Stomach (tissue), 9 donors: Measurements from ENCODE around the gene SYCN. TPM values are rescaled to one million over a fixed set of nuclear protein-coding genes. Genes with fewer than 3 reads are reported as not detected.

Experiments used
- DNase-seq, 2 donors: peaks; one replicate each; pipeline versions ENCODE4 v3.0.0 to v3.0.0-alpha.2; 2013 to 2019
- H3K27ac ChIP-seq, 5 donors: fragments of 200-600 bp in 4 of 5; sonication (generic) in 4 of 5; one replicate each; pipeline ENCODE4 v1.5.1; 2013 to 2019; ENCODE audit warnings: mild to moderate bottlenecking in 1 of 5, moderate library complexity in 1 of 5
- H3K27me3 ChIP-seq, 3 donors: fragments of 200-600 bp; sonication (generic); one replicate each; pipeline ENCODE4 v1.5.1; 2017 to 2019; ENCODE audit warnings: mixed run types in 1 of 3
- H3K36me3 ChIP-seq, 4 donors: fragments of 200-600 bp; sonication (generic); 1 replicate in 3 of 4; 2 replicates in 1 of 4; pipeline ENCODE4 v1.5.1; 2016 to 2019
- H3K4me1 ChIP-seq, 4 donors: fragments of 200-600 bp; sonication (generic); one replicate each; pipeline ENCODE4 v1.5.1; 2016 to 2019
- H3K4me3 ChIP-seq, 4 donors: fragments of 200-600 bp; sonication (generic) in 3 of 4; one replicate each; pipeline ENCODE4 v1.5.1; 2016 to 2019; ENCODE audit warnings: mild to moderate bottlenecking in 1 of 4
- H3K9me3 ChIP-seq, 4 donors: fragments of 200-600 bp; sonication (generic); one replicate each; pipeline ENCODE4 v1.5.1; 2016 to 2019
- CTCF ChIP-seq, 7 experiments: fragments of 450-650 bp in 4 of 7; fragments of 200-600 bp in 3 of 7; sonication (generic) in 3 of 7; IDR thresholded peaks; one replicate each; pipeline ENCODE4 v1.5.1; 2016 to 2019; ENCODE audit warnings: antibody characterized with exemption in 7 of 7, control low read depth in 2 of 7, mild to moderate bottlenecking in 1 of 7
- EP300 ChIP-seq: sonication (generic); formaldehyde crosslinking; IDR thresholded peaks from one replicate; pipeline ENCODE4 v1.6.1; 2017; ENCODE audit warnings: antibody characterized with exemption
- POLR2A ChIP-seq, 4 donors: fragments of 450-650 bp; IDR thresholded peaks; one replicate each; pipeline ENCODE4 v1.6.1; 2016; ENCODE audit warnings: antibody characterized with exemption in 4 of 4, control low read depth in 2 of 4, mild to moderate bottlenecking in 1 of 4, moderate library complexity in 1 of 4
- POLR2AphosphoS5 ChIP-seq, 3 donors: sonication (generic); formaldehyde crosslinking; IDR thresholded peaks; one replicate each; pipeline ENCODE4 v1.6.1; 2016; ENCODE audit warnings: antibody characterized with exemption in 3 of 3
- WGBS, 5 donors: extraction: QIAGEN DNeasy Blood & Tissue Kit in 3 of 5; methylation state at CpG; one replicate each; pipeline versions ENCODE4 v1.1.5 to v1.1.7; 2013 to 2018; 5-methylcytosine and 5-hydroxymethylcytosine counted together
- intact Hi-C: fragments of 100-400 bp; cut with DNase I; formaldehyde crosslinking; loops from one replicate; pipeline ENCODE4 v1.15.1; 2023; ENCODE audit warnings: low total_unique reads
- polyA plus RNA-seq, 3 donors: library from polyadenylated mRNA; stranded (reverse); fragments of 200-250 nt; gene quantifications; one replicate each; pipeline ENCODE4 v1.2.3, GENCODE V29; 2013
- total RNA-seq, 5 donors: library from RNA; depleted of rRNA; stranded (reverse); fragments of >200 nt; gene quantifications; one replicate each; pipeline versions ENCODE4 v1.1.0 to v1.2.3, GENCODE V29; 2014 to 2016
- donor health status: healthy with polysubstance abuse.
- donor health status: Bipolar disorder and iron deficiency.
- donor health status: healthy.

Gene SYCN
- total and polyA plus RNA-seq, 8 donors = 0.65 to 1.9 TPM; not detected in 6

DNA sequence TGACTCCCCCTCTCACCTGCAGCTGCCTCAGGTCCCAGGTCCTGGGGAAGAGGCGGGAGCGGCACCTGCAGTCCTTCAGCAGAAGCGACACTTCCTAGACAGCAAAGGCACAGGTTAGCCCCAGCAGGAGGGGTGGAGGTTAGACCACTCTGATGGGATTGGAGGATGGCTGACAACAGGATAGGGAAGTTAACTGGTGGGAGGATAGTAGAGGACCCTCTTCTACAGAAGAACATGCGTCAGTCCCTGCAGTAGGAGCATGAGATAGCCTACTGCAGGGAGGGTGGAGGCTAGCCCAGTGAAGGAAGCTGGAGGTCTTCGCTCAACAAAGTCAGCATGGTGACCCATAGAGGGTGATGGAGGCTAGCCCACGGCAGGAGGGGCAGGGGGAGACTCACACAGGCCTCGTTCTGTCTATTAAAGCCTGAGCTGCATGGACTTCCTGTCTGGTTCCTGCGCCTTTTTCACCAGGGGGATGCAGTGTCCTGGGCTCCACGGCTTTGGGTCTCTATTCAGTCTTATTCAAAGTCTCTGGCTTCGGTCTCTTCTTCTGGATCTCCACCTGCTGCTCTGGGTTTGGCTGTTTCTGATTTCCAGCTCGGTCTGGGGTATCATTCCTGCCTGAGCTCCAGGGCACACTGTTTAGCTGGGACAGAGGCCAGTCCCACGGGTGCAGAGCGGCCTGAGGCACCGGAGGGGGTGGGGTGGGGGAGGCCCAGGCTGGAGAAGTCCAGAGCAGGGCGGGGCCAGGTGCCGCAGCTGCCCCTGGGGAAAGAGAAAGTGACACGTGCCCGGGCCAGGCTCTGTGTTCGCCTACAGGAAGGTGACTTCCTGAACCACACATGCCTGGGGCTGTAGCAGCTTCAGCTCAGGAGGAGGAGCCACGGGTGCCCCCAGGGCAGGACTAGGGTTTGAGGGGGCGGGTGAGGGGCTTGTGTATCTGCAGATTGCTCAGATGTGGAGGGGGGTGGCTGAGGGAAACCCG, 33.4 kb upstream of the SYCN start:
- no peaks in the 10 kb centered on the region for H3K36me3 ChIP-seq
- H3K4me3 ChIP-seq = peak overlapping the region in 1 of 4 donors; percentile 16
- no peaks in the 10 kb centered on the region for H3K9me3 ChIP-seq
- WGBS, 5 donors = 32 to 36% (median 33%) methylated on average over 21 to 22 of the region's 22 CpGs
- H3K27me3 ChIP-seq = peaks cover 0 to 35% (median 0%) of the 10 kb centered on the region in 3 donors
- peak; percentile 92 to 93 for DNase-seq
- TF ChIP-seq POLR2AphosphoS5 (IDR thresholded peaks at IDR 0.05) = peak in 2 of 3 donors; percentile 58 to 66
- no peak for TF ChIP-seq EP300
- intact Hi-C loops = no loop called here
- peaks cover 7 to 11% (median 9%) of the 10 kb centered on the region in 4 donors for H3K4me1 ChIP-seq
- H3K27ac ChIP-seq = peak overlapping the region; percentile 15 to 72 (median 59)

DNA sequence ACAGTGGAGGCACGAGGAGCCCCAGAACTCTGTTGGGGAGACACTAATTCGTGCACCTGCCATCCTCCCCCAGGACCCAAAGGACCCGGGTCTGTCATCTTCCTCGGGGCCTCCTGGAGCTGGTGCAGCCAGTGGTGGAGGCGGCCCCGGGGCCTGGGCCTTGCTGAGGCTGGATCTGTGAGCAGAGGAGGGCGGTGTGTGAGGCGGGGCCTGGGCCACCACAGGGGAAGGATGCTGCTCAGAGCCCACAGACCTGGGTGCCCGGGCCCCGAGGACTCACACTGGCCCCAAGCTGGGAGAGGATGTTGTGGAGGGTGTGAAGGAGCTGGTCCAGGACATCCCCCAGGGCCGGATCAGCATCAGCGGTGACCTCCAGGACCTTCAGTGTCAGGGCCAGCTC, 32.5 kb upstream of the SYCN start:
- H3K9me3 ChIP-seq = no peaks in the 10 kb centered on the region
- no peaks in the 10 kb centered on the region for H3K36me3 ChIP-seq
- no peak for TF ChIP-seq CTCF (IDR thresholded peaks at IDR 0.05)
- no peak for TF ChIP-seq POLR2AphosphoS5 (IDR thresholded peaks at IDR 0.05)
- TF ChIP-seq POLR2A (IDR thresholded peaks at IDR 0.05) = no peak
- TF ChIP-seq EP300 = no peak
- peaks cover 0 to 35% (median 0%) of the 10 kb centered on the region in 3 donors for H3K27me3 ChIP-seq
- intact Hi-C loops = no loop called here
- 60 to 85% (median 78%) methylated on average over 7 to 12 of the region's 12 CpGs for whole genome bisulfite sequencing, 5 donors
- H3K27ac ChIP-seq = no peak overlapping the region
- H3K4me3 ChIP-seq = no peak overlapping the region
- DNase-seq = peak; percentile 8 to 37
- peaks cover 7 to 11% (median 9%) of the 10 kb centered on the region in 4 donors for H3K4me1 ChIP-seq

DNA sequence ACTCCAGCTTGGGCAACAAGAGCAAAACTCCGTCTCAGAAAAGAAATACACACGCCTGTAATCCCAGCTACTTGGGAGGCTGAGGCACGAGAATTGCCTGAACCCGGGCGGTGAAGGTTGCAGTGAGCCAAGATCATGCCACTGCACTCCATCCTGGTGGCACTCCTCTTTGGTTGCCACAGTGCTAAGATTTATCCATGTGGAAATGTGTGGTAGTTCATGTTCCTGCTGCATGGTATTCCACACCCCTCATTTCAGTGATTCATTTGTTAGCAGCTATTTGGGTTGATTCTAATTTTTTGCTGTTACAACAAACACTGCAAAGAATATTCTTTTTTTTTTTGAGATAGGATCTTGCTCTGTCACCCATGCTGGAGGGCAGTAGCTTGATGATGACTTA, 28.6 kb upstream of the SYCN start:
- no peak for DNase-seq
- 81 to 95% (median 91%) methylated on average over 5 of the region's 5 CpGs for WGBS, 5 donors
- H3K36me3 ChIP-seq = no peaks in the 10 kb centered on the region
- H3K27ac ChIP-seq = no peak overlapping the region
- peaks cover 0 to 26% (median 0%) of the 10 kb centered on the region in 3 donors for H3K27me3 ChIP-seq
- TF ChIP-seq EP300 = no peak
- no peak for TF ChIP-seq POLR2AphosphoS5 (IDR thresholded peaks at IDR 0.05)
- no peak for TF ChIP-seq CTCF (IDR thresholded peaks at IDR 0.05)
- TF ChIP-seq POLR2A (IDR thresholded peaks at IDR 0.05) = no peak
- peaks cover 4 to 5% (median 4%) of the 10 kb centered on the region in 4 donors for H3K4me1 ChIP-seq
- H3K4me3 ChIP-seq = no peak overlapping the region
- intact Hi-C loops = no loop called here
- no peaks in the 10 kb centered on the region for H3K9me3 ChIP-seq

GRCh38 chr19:39230096-39230764, 26.2 kb upstream of the SYCN start:
- Histone ChIP-seq H3K27me3 (peaks cover 0 to 6% (median 0%) of the 10 kb centered on the region in 3 donors), H3K9me3 (no peaks in the 10 kb centered on the region), H3K4me1 (no peaks in the 10 kb centered on the region), H3K27ac (no peak overlapping the region), H3K4me3 (no peak overlapping the region), H3K36me3 (no peaks in the 10 kb centered on the region)
- intact Hi-C loops = no loop called here
- 80 to 93% (median 85%) methylated on average over 2 of the region's 2 CpGs for WGBS, 5 donors
- no peak for DNase-seq
- no peak for TF ChIP-seq POLR2AphosphoS5 (IDR thresholded peaks at IDR 0.05)

- Histone ChIP-seq H3K27ac (no peak overlapping the region), H3K4me3 (no peak overlapping the region), H3K4me1 (no peaks in the 10 kb centered on the region), H3K9me3 (no peaks in the 10 kb centered on the region), H3K36me3 (no peaks in the 10 kb centered on the region), H3K27me3 (peaks cover 0 to 44% (median 4%) of the 10 kb centered on the region in 3 donors)
- intact Hi-C loops = no loop called here
- TF ChIP-seq POLR2AphosphoS5 (IDR thresholded peaks at IDR 0.05) = no peak
- TF ChIP-seq POLR2A (IDR thresholded peaks at IDR 0.05) = no peak
- TF ChIP-seq EP300 = no peak
- TF ChIP-seq CTCF (IDR thresholded peaks at IDR 0.05) = no peak
- WGBS, 5 donors = 16 to 45% (median 35%) methylated on average over 3 of the region's 3 CpGs
- no peak for DNase-seq
These were observed 20.8 kb upstream of the SYCN start for GRCh38 chr19:39224910-39225309.
